ENCODE results near the gene HNRNPM.

The HNRNPM gene

DNA sequence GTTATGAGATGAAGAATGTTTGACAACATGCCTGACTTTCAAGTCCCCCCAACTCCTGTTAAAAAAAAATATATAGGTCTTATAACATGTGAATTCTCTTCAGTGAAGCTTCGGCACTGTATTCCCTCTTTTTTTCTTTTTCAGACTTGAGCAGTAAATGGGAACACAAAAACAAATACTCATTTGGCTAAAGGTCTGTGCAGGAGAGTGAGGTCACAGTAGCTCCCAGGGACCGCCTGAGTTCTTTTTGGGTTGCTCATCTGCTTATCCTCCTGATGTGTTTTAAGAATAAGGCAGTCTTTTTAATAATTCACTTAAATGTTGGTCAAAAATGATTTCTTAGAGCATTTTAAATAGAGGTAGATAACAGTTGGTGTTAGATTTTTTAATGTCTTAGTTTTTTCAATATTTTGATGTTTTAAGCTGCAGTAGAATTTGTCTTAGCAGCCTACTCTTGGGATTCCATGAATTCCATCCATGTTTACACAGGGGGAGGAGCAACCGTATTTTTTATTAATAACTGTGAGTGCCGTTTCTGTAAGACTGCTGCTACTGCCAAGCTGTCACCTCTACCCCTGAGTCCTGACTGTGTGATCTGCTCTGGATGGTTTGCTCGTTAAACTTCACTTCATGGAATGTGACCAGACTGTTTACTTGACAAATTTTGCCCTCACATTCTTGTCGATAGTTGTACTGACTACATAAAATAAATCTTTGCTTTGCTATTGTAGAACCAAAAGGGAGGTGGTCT, 14.9 kb downstream of the HNRNPM start:
- DNase-seq (ENCODE audit: low spot score), result no peak

DNA sequence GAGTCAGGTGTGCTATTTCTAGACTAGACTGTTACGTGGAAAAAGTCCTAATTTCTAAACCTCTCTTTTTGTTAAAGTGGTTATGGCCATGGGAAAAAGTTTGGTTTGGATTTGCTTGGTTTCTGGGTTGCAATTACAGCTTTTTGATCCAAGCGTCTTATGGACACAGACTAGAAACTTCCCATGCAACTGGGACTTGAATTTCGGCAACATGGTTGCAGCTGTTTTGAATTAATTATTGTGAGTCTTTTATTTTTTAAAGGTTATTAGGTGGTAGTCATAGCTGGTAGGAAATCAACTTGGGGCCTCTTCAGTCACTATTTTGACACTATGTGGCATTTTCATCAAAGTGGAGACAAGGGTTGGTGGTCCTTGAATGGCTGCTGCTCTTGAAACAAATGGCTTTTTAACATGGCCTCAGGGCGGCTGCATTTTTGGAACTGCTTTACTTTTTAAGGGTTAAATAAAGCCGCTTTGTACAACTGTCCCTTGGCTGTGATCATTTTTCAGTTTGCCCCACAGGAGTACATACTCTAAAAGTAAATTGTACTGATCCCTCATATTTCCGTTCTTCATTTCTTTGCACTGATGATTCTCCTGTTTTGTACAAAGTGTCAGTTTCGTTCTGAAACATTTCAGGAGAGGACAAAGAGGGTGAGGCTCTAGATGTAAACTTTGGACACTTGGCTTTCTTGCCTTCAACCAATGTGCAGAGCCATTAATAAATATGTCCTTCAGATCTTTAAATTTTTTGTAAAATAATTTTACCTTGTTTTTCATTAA, 15.9 kb downstream of the HNRNPM start:
- no peak for DNase-seq (ENCODE audit: low spot score)

DNA sequence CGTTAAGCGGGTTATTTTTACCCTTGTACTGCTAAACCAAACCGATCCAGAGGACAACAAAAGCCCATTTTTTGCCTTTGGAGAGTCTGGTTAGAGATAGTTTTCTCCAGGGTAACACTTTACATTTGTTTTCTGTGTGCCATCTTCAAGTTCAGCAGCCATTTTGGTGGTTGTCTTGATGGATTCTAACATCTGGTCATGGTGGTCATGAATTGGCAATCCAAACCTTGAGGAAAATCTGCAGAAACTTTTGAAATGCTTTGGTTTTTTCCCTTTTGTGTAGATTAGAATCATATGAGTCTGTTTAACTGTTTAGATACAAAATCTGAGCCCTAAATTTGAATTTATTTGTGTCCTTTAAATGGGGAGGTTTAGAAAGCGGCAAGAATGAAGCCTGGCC, 16.6 kb downstream of the HNRNPM start:
- DNase-seq (ENCODE audit: low spot score), result no peak

DNA sequence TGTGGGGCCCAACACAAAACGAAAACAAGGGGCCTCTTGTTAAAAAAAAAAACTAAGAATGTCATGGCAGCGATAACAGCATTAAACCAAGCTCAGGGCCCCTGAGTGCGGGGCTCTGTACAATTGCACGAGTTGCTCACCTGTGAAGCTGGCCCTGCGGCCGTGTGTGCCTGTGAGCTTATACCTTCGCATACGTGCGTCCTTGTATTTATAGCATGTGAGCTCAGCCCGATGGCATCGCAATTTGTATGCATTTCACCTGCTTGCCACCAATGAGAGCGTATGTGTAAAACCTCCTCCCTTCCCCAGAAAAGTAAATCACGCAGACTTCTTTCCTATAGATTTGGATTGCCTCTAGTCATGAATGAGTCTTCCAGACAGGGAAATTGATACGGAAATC, 17.1 kb downstream of the HNRNPM start:
- DNase-seq (ENCODE audit: low spot score), result no peak

DNA sequence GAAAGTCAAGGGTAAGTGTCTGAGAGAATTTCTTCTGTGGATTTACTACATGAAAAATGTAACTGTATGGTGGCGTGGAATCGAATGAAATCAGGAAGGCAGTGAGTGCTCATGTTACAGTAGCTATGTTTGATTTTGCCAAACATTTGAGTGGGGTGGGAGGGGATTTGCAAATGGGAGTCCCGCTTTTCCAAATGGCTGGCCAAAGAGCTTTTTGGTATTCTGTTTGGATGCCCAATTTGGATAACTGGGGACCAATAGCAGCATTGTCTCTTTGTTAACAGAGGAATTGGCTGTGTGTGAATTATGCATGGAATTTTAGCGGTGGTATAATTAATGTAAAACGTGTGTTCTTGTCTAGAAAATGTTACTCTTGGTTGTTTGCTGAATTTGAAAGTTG, 17.8 kb downstream of the HNRNPM start:
- DNase-seq (ENCODE audit: low spot score), result no peak

DNA sequence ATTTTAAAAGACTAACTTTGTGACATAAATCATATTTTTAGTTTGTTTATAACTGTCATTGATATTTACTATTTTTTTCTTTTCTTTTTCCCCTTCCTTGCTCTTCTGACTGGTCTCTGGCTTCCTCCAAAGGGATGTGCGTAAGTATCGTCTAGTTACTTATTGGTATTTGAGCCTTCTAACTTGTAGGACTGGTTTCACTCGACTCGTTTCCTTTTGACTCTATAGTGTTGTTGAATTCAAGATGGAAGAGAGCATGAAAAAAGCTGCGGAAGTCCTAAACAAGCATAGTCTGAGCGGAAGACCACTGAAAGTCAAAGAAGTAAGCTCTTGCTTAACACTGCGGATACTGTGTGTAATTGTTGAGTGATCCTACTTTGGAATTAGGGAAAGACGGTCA, 18.6 kb downstream of the HNRNPM start:
- no peak for DNase-seq (ENCODE audit: low spot score)

DNA sequence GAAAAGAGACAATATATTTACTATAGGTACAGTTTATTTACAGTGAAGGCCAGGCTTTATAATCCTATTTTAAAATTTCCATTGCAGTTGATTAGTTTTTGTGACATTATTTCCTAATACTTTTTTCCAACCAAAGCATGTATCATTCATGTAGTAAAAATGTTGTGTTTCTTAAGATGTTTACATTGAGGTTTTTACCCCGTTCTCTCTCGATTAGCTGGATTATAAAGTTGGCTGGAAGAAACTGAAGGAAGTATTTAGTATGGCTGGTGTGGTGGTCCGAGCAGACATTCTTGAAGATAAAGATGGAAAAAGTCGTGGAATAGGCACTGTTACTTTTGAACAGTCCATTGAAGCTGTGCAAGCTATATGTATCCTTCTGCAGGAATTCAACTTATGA, 21.2 kb downstream of the HNRNPM start:
- no peak for DNase-seq (ENCODE audit: low spot score)

DNA sequence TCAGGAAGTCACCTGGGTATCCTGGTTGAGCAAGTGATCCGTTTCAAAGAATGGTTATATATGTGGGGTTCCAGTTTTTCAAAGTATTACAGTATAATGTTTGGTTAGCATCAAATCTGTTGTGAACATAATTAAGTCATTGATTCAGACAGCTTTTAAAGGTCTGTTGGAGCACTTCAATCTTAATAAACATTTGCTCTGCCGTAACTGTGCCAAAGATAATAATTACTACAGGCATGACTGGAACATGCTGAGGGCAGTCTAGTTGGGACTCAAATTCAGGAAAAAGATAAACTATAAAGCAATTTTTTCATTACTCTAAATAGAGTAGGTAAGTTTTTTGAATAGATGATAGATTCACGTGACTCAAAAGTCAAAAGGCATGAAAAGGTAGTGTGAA, 23.3 kb downstream of the HNRNPM start:
- DNase-seq (ENCODE audit: low spot score), result no peak

DNA sequence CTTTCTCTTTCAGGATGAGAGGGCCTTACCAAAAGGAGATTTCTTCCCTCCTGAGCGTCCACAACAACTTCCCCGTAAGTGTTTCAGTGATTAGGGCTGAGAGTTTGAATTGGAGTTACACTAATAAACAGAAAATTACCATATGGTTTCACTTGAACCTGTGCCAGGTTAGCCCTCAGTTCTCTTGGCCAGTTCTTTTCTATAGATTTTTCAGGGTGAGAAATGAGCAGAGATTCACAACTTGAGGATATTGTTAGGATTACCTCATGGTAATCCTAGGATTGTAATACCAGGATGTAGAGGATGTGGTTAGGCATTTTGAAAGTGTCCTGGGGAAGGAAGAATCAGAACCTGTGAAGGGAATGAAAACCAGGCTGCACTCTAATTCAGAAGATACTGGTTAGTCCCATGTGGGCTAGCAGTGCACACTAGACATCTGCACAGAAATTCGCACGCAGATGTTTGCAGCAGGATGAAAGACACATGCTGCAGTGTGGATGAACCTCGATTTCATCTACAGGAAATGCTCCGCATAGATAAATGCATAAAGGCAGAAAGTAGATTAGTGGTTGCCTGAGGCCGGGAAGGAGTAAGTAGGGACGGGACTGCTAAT, 24.1 kb downstream of the HNRNPM start:
- DNase-seq (ENCODE audit: low spot score), result no peak

DNA sequence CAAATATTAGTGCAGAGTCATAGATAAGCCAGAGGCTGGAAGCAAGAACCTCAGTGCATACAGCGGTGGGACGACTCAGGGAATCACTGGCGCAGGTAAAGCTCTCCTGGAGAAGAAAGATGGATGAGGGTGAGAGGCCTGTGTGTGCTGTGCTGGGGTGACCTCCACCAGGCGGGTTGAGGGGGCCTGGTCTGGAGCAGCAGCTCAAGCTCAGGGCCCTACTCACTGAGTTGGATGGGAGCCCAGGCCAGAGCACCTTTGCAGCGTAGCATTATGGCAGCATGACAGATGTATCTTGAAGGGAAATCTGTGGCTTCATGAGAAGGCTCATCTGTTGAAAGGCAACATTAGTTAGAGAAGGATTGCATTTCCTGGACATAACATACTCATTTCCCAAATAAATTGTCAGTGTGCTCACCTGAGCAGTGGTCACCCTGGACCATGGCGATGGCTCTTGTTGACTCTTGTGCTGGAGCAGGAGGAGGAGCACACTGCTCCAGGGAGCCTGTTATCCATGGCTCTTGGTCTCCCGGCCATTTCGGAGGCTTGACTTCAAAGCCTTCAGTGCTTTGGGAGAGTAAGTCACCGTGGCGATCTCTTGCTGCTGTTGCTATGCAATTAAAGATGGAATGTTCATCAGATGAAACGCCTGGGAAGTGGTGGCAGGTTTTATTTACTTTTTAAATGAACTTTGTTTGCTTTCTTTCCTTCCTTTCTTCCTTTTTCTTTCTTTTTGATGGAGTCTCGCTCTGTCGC, 25.0 kb downstream of the HNRNPM start:
- no peak for DNase-seq (ENCODE audit: low spot score)

DNA sequence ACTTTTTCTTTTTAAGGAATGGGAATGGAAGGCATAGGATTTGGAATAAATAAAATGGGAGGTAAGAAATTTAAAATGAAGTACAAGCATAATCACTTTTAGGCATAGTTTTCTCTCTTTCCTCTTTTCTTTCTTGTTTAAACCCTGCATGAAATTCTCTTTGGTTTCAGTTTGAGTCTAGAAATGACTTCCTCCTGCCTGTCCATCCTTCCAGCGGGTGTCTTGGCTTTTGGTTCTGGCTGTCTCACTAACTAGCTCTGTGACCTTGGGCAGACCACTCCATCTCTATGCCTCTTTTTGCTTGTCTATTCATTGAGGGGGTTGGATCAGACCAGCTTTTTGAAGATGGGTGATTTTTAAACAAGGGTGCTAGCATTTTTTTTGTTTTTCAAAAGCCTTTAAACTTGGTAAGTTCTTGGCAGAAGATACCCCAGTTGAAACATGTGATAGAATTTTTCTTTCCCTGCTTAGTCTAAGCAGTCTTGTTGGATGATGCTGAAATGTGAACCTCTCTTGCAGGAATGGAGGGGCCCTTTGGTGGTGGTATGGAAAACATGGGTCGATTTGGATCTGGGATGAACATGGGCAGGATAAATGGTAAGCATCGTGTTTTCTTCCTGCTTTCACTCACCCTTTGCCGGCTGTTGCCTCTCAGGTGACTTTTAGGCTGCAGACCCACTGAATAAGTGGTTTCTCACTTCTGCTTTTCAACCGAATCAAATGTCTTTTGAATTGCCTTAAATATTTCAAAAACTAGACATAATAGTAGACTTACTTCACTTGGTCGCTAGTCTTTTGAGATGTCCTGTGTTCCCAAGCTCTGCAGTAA, 29.1 kb downstream of the HNRNPM start:
- peak; percentile 22 for DNase-seq (ENCODE audit: low spot score)

DNA sequence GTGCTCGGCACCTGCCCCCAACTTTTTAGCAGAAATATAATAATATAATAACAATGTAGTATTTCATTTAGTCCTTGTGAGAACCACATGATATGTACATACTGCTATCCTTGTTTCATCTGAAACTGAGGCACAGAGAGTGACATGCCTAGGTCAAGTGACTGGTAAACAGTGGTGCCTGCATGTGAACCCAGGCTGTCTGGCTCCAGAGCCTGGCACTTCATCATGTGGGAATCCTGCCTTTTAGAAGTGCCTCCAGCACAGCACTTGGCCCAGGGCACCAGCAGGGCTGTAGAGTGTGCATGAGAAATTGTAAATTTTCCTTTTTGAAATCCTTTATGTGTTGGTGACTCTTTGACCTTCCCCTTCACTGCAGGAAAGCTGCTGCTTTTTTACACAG, 30.2 kb downstream of the HNRNPM start:
- DNase-seq (ENCODE audit: low spot score), result no peak

DNA sequence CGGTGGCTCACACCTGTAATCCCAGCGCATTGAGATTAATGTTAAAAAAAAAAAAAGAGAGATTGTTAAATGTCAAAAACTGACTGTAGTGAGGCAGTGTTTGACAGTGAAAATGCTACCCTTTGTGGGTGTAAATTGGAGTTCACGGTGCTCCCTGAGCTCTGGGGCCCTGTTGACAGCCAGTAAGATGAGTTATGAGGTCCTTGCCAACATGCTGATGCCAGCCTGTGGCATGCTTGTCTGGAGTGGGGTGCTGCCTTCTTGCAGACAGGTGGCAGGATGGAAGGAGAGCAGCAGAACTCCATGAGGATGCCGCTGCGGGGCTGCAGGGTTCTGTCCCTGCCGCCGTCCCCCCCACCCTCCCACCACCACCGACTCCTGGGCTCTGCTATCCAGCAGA, 31.7 kb downstream of the HNRNPM start:
- no peak for DNase-seq (ENCODE audit: low spot score)

DNA sequence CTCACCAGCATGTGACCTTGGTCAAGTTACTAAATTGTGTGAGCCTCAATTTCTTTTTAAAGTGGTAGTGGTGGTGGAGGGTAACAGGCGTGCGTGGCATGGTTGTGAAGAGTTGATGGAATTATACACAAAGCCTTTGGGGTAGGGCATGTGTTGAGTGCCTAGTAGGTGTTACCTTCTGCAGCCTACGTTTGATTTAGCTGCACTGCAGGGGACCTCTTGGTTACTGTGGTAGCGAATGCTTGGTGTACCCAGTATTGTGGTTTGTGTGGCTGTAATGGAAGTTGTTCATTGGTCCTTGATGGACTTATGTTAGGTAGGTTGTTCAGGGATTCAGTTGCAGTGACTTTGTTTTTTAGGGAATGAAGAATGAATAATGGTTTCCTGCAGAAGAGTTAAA, 33.1 kb downstream of the HNRNPM start:
- no peak for DNase-seq (ENCODE audit: low spot score)

DNA sequence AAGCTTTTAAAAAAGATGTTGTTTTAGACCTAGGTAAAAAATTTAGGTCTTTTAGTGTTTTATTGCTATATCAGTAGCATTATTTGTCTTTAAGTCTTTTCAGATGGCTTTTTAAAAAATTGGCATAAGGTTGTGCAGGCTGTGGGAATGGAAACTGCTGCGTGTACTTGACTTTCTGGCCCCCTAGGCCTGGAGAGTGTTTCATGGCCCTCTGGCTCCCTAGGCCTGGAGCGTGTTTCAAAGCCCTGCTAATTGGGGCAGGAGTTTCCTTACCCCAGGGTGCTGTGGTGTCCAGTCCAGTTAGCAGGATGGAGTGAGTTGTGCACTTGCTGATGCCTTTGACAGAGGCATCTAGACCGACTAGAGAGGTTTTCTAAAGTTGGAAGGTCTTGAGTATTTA, 33.8 kb downstream of the HNRNPM start:
- DNase-seq (ENCODE audit: low spot score), result no peak

DNA sequence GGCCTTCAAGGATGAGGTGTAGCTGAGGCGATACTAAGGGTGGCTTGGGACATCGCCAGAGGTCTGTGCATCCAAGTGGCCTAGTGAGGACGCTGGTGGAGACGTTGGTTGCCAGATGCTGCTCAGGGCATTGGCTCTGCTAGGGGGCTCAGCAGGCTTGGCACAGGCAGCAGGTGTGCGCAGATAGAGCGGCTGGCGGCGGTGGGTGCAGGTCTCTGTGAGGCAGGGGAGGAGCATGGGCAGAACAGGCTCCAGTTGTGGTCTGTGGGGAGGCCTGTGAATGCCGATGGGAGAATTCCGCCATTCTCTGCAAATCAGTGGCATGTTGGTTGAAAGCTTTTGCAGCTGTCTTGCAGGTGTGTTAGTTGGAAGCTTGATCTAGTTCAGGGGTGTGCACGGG, 36.4 kb downstream of the HNRNPM start:
- no peak for DNase-seq (ENCODE audit: low spot score)

DNA sequence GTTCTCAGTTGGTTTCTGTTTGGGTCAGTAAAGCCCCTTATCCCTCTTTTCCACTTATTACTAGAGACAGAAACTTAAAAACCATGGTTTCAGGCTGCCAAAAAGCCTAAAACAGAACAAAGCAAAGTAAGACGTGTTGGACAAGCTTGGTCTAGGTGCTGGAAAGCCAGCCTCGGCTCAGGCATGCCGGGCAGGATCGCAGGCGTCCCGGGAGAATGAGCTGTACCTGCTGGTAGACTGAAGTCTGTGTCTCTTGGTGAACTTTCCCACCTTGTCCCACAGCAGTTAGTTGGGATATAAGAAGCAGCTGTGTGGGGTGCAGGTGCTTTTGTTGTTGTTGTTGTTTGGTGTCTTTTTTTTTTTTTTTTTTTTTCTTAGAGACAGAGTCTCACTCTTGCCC, 36.8 kb downstream of the HNRNPM start:
- no peak for DNase-seq (ENCODE audit: low spot score)

DNA sequence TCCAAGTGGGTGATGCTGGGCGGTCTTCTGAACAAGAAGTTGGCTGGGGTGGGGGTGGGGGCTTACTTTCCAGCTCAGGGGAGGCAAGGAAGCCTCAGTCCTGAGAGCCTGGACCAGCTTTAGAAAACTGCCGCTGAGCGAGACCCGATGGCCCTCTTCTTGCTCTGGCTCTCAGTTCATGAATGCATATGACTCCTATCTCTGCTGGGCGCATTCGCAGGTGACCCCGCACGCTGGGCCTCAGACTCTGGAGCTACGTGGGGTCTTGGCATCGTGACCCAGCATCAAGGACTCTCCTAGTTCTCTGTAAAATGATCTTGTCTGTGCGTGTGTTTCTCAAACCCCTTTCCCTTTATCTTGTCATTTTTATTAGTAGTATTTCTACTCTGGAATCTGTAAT, 37.9 kb downstream of the HNRNPM start:
- DNase-seq (ENCODE audit: low spot score), result no peak

DNA sequence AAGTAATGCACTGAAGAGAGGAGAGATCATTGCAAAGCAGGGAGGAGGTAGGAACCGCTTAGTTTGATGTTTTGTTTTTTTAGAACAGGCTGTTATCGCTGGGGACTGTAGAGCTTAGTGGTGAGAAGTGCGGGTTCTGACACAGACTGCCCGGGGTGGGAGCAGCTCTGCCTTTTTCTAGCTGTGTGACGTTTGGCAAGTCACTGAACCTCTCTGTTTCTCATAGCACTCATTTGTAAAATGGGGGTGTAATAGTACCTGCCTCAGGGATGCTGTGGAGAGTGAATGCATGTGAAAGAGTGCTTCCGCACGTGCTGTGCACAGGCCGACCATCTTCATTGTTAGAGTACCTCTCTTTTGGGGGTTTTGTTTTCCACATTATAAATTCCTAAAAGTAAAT, 38.4 kb downstream of the HNRNPM start:
- no peak for DNase-seq (ENCODE audit: low spot score)

DNA sequence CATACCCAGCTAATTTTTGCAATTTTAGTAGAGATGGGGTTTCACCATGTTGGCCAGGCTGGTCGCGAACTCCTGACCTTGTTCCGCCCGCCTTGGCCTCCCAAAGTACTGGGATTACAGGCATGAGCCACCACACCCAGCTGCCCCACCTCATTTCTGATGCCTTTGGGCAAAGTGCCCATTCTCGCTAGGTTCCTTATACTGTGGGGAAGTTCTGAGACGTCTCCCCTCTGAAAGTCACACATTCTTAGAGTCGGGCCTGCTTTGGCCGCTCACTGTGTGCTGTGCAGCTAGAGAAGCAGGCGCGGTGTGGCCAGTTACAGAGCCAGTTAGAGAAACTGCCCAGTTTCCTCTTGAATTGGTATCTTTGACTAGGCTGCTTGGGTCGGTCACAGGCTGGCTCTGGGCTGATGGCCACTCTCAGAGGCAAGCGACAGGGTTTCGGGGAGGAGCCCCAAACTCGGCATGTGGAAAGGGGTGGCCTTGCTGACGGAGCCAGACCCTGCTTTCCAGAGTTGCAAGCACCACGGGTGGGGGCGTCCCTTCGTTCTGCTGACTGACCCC, 39.6 kb downstream of the HNRNPM start:
- DNase-seq (ENCODE audit: low spot score), result no peak

Measured in activated CD4-positive, alpha-beta T cell treated with anti-CD3 and anti-CD28 coated beads, Interleukin-2, Interleukin-4, amounts not matched to agents 100 ng/mL and 50 ng/mL, durations not matched to agents 16 hours and 8 hours (primary cell).